HCT116 (cell line): ENCODE data around the gene MEIS1. TPM values are rescaled to one million over a fixed set of nuclear protein-coding genes. Genes with fewer than 3 reads are reported as not detected.

Experiments
- ATAC-seq: fragments of 200-7000 bp; cut with Tn5 transposase; 2 replicates; pipeline ENCODE4 v1.9.1; 2020; ENCODE audit warnings: mild to moderate bottlenecking, moderate library complexity
- BruUV-seq: library from RNA; stranded (reverse); fragments of 400-500 nt; replicated peaks from 2 replicates; lab custom pipeline; 2021; lab: Mats Ljungman, UMichigan
- CTCF ChIA-PET: fragments of 300-600 bp; sonication (Branson Sonifier 250); formaldehyde crosslinking; loops from one replicate; lab custom pipeline; 2021; ENCODE audit warnings: antibody characterized with exemption; lab: Charles Lee
- POLR2A ChIA-PET: fragments of 300-600, 350-600 bp; sonication (Branson Sonifier 250); formaldehyde crosslinking; loops from one replicate; lab custom pipeline; 2021; ENCODE audit warnings: antibody characterized with exemption; lab: Charles Lee
- RAD21 ChIA-PET, 2 experiments: fragments of 300-600 bp; sonication (Branson Sonifier 250); formaldehyde crosslinking; loops; one replicate each; lab custom pipeline; 2023; ENCODE audit warnings: low total read pairs in 2 of 2; ENCODE audit not compliant: uncharacterized antibody in 2 of 2, unreplicated experiment in 2 of 2, low non-redundant PET in 1 of 2; lab: Charles Lee
- DNase-seq: peaks from one replicate; pipeline ENCODE4 v3.0.0-alpha.2; 2010; ENCODE audit warnings: low read depth, low spot score
- H2AFZ ChIP-seq: fragments of 200-600 bp; shearing (Covaris generic), sonication (generic); 2 replicates; pipeline ENCODE4 v1.6.1; 2017; ENCODE audit warnings: low read depth, mixed run types, mixed read lengths, antibody characterized with exemption, low read length; ENCODE audit not compliant: poor library complexity, severe bottlenecking
- H3K27ac ChIP-seq: 2 replicates; pipeline ENCODE4 v1.5.1; 2012; ENCODE audit warnings: low read depth, low read length
- H3K27me3 ChIP-seq: fragments of 200-600 bp; sonication (generic); 2 replicates; pipeline ENCODE4 v1.6.1; 2016; ENCODE audit warnings: mixed run types, low read length, mixed read lengths; ENCODE audit not compliant: insufficient read depth
- H3K36me3 ChIP-seq, 2 experiments: fragments of 200-500 bp in 1 of 2; fragments of 200-600 bp in 1 of 2; sonication (Bioruptor generic) in 1 of 2; sonication (generic) in 1 of 2; 2 replicates each; pipeline versions ENCODE4 v1.5.1 to v1.6.1; 2014 to 2016; ENCODE audit warnings: low read length in 2 of 2, inconsistent platforms in 1 of 2, mixed read lengths in 1 of 2, mixed run types in 1 of 2; ENCODE audit not compliant: insufficient read depth in 2 of 2, control insufficient read depth in 1 of 2
- H3K4me1 ChIP-seq, 2 experiments: fragments of 200-600 bp in 1 of 2; sonication (generic) in 1 of 2; 2 replicates each; pipeline versions ENCODE4 v1.5.1 to v1.6.1; 2012 to 2017; ENCODE audit warnings: low read length in 2 of 2, inconsistent platforms in 1 of 2, mild to moderate bottlenecking in 1 of 2, mixed read lengths in 1 of 2, mixed run types in 1 of 2, moderate library complexity in 1 of 2; ENCODE audit not compliant: insufficient read depth in 2 of 2, control insufficient read depth in 1 of 2
- H3K4me2 ChIP-seq: fragments of 200-600 bp; sonication (generic); 2 replicates; pipeline ENCODE4 v1.6.1; 2017; ENCODE audit warnings: mixed run types, low read length, mixed read lengths
- H3K4me3 ChIP-seq, 2 experiments: fragments of 200-600 bp in 1 of 2; sonication (generic) in 1 of 2; replicated peaks in 1 of 2; 2 replicates each; pipeline ENCODE4 v1.5.1; 2011 to 2016; ENCODE audit warnings: low read length in 2 of 2, control low read depth in 1 of 2, low read depth in 1 of 2, mild to moderate bottlenecking in 1 of 2, mixed read lengths in 1 of 2, mixed run types in 1 of 2
- H3K79me2 ChIP-seq: fragments of 200-600 bp; sonication (generic); 2 replicates; pipeline ENCODE4 v1.6.1; 2017; ENCODE audit warnings: mild to moderate bottlenecking, mixed run types, low read length, moderate library complexity, mixed read lengths; ENCODE audit not compliant: insufficient read depth
- H3K9ac ChIP-seq: fragments of 200-600 bp; sonication (generic); 2 replicates; pipeline ENCODE4 v1.6.1; 2016; ENCODE audit warnings: low read length, mixed read lengths
- H3K9me2 ChIP-seq: fragments of 200-600 bp; sonication (generic), shearing (Covaris generic); 2 replicates; pipeline ENCODE4 v1.6.1; 2017; ENCODE audit warnings: mixed run types, mild to moderate bottlenecking, moderate library complexity; ENCODE audit not compliant: insufficient read depth
- H3K9me3 ChIP-seq, 2 experiments: fragments of 200-500 bp in 1 of 2; fragments of 200-600 bp in 1 of 2; sonication (Bioruptor generic) in 1 of 2; sonication (generic) in 1 of 2; 2 replicates each; pipeline ENCODE4 v1.6.1; 2014 to 2017; ENCODE audit warnings: low read length in 2 of 2, mixed read lengths in 2 of 2, inconsistent platforms in 1 of 2, low read depth in 1 of 2, mild to moderate bottlenecking in 1 of 2, mixed run types in 1 of 2, moderate library complexity in 1 of 2; ENCODE audit not compliant: control insufficient read depth in 1 of 2, insufficient read depth in 1 of 2
- H4K20me1 ChIP-seq: fragments of 200-600 bp; sonication (generic), shearing (Covaris generic); 2 replicates; pipeline ENCODE4 v1.6.1; 2017; ENCODE audit warnings: mixed run types, mild to moderate bottlenecking, moderate library complexity; ENCODE audit not compliant: insufficient read depth
- CBX3 ChIP-seq: IDR thresholded peaks from 2 replicates; pipeline ENCODE4 v1.6.1; 2012; ENCODE audit warnings: low read depth
- CEBPB ChIP-seq: IDR thresholded peaks from 2 replicates; pipeline ENCODE4 v1.6.1; 2012; ENCODE audit warnings: low read depth
- EGR1 ChIP-seq: IDR thresholded peaks from 2 replicates; pipeline ENCODE4 v1.6.1; 2012; ENCODE audit warnings: low read depth
- ELF1 ChIP-seq: IDR thresholded peaks from 2 replicates; pipeline ENCODE4 v1.6.1; 2012; ENCODE audit warnings: low read depth, borderline replicate concordance
- EZH2 ChIP-seq: fragments of 200-600 bp; sonication (generic); IDR thresholded peaks from 2 replicates; pipeline ENCODE4 v1.6.1; 2017; ENCODE audit warnings: antibody characterized with exemption, mixed run types
- EZH2phosphoT487 ChIP-seq: fragments of 200-600 bp; IDR thresholded peaks from 2 replicates; pipeline ENCODE4 v1.6.1; 2018; ENCODE audit warnings: antibody characterized with exemption, borderline replicate concordance
- FOSL1 ChIP-seq: IDR thresholded peaks from 2 replicates; pipeline ENCODE4 v1.6.1; 2012; ENCODE audit warnings: low read depth
- JUND ChIP-seq: IDR thresholded peaks from 2 replicates; pipeline ENCODE4 v1.6.1; 2012
- POLR2A ChIP-seq: IDR thresholded peaks from 2 replicates; pipeline ENCODE4 v1.7.0; 2011; ENCODE audit warnings: borderline replicate concordance; ENCODE audit not compliant: insufficient read depth, insufficient read length; ENCODE audit errors: extremely low read depth
- POLR2AphosphoS5 ChIP-seq: IDR thresholded peaks from 2 replicates; pipeline ENCODE4 v1.6.1; 2011; ENCODE audit warnings: mild to moderate bottlenecking, low read depth, low read length, moderate library complexity
- SP1 ChIP-seq: IDR thresholded peaks from 2 replicates; pipeline ENCODE4 v1.6.1; 2012; ENCODE audit warnings: low read depth
- SRF ChIP-seq: IDR thresholded peaks from 2 replicates; pipeline ENCODE4 v1.6.1; 2012; ENCODE audit warnings: low read depth
- TCF7L2 ChIP-seq: IDR thresholded peaks from 2 replicates; pipeline ENCODE4 v1.7.0; 2011; ENCODE audit warnings: borderline replicate concordance, inconsistent platforms; ENCODE audit not compliant: insufficient read depth, insufficient read length; ENCODE audit errors: extremely low read depth
- YY1 ChIP-seq: IDR thresholded peaks from 2 replicates; pipeline ENCODE4 v1.6.1; 2011; ENCODE audit warnings: low read length, low read depth, moderate library complexity, mild to moderate bottlenecking; ENCODE audit not compliant: insufficient replicate concordance; ENCODE audit errors: extremely low read depth
- ZNF274 ChIP-seq: fragments of 200-500 bp; sonication (Bioruptor generic); IDR thresholded peaks from 2 replicates; pipeline ENCODE4 v1.6.1; 2014; ENCODE audit warnings: mild to moderate bottlenecking, low read depth, low read length, inconsistent platforms
- intact Hi-C: fragments of 100-400 bp; cut with micrococcal nuclease; formaldehyde crosslinking; loops from 2 replicates; pipeline ENCODE4 v1.10.0; 2022
- total RNA-seq: library from RNA; stranded (reverse); gene quantifications from one replicate; pipeline ENCODE4 v1.2.1, GENCODE V29; 2021; ENCODE audit not compliant: unreplicated experiment
- TF ChIP-seq, protein P1 (sequence below), 3 experiments: fragments of 200-600 bp in 1 of 3; sonication (generic) in 1 of 3; IDR thresholded peaks in 2 of 3; conservative IDR thresholded peaks in 1 of 3; 2 replicates each; pipeline ENCODE4 v1.5.1; 2012 to 2017; ENCODE audit warnings: low read depth in 2 of 3, low read length in 2 of 3, antibody characterized with exemption in 1 of 3, borderline replicate concordance in 1 of 3, control low read depth in 1 of 3, mild to moderate bottlenecking in 1 of 3, mixed read lengths in 1 of 3, mixed run types in 1 of 3, moderate library complexity in 1 of 3; ENCODE audit not compliant: insufficient read depth in 1 of 3
- TF ChIP-seq, protein P2 (sequence below): IDR thresholded peaks from 2 replicates; pipeline ENCODE4 v1.6.1; 2011; ENCODE audit warnings: mild to moderate bottlenecking, low read length, moderate library complexity; ENCODE audit not compliant: insufficient replicate concordance; ENCODE audit errors: extremely low read depth
- TF ChIP-seq, protein P3 (sequence below): IDR thresholded peaks from 2 replicates; pipeline ENCODE4 v1.6.1; 2012; ENCODE audit warnings: low read depth
- TF ChIP-seq, protein P4 (sequence below): IDR thresholded peaks from 2 replicates; pipeline ENCODE4 v1.6.1; 2012
- TF ChIP-seq, protein P5 (sequence below): IDR thresholded peaks from 2 replicates; pipeline ENCODE4 v1.6.1; 2012

MEIS1 gene
- total RNA-seq, 1 experiment from 2014 or later, result 0.32 TPM

DNA sequence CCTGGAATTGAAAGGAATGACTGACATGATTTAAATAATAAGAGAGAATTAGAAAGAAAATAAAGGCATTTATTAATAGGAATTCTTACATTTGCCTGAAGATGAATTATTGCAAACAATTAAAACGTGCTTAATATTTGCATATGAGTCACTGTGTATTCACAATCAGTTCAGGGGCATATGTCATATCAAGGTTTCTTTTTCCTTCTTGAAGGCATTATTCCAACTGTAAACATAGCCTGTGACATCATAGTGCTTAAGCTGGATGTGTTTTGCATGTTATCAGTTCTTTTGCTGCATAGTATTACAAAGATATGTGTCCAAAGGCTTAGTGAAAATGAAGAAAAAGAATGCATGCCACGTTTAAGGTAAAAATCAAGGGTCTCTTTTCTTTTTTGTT lies 80.8 kb downstream of the MEIS1 start:
- Histone ChIP-seq H3K36me3 (no peaks in the 10 kb centered on the region), H3K4me2 (no peak overlapping the region), H4K20me1 (no peaks in the 10 kb centered on the region), H3K9me2 (no peaks in the 10 kb centered on the region), H3K79me2 (no peaks in the 10 kb centered on the region), H3K9me3 (no peaks in the 10 kb centered on the region), H2AFZ (no peak overlapping the region), H3K4me3 (no peak overlapping the region), H3K27me3 (no peaks in the 10 kb centered on the region), H3K4me1 (no peaks in the 10 kb centered on the region), H3K9ac (no peak overlapping the region), H3K27ac (no peak overlapping the region)
- ATAC-seq (no peak), DNase-seq (no peak)
- BruUV-seq, result no TSS peak
- ChIA-PET RAD21 (interaction anchor here in 1 of 2 experiments (0.5 kb wide), 1 partner anchor 463 kb away, joined by 4 read pairs; no protein-coding TSS in a partner anchor), POLR2A (no interaction called here), CTCF (no interaction called here)
- TF ChIP-seq YY1 (no peak), POLR2A (no peak), SP1 (no peak), FOSL1 (no peak), EZH2 (no peak), EZH2phosphoT487 (no peak), CEBPB (no peak), CBX3 (no peak), JUND (no peak), SRF (no peak), EGR1 (no peak), ELF1 (no peak), POLR2AphosphoS5 (no peak), ZNF274 (no peak), TCF7L2 (no peak)
- TF ChIP-seq, protein P1, sequence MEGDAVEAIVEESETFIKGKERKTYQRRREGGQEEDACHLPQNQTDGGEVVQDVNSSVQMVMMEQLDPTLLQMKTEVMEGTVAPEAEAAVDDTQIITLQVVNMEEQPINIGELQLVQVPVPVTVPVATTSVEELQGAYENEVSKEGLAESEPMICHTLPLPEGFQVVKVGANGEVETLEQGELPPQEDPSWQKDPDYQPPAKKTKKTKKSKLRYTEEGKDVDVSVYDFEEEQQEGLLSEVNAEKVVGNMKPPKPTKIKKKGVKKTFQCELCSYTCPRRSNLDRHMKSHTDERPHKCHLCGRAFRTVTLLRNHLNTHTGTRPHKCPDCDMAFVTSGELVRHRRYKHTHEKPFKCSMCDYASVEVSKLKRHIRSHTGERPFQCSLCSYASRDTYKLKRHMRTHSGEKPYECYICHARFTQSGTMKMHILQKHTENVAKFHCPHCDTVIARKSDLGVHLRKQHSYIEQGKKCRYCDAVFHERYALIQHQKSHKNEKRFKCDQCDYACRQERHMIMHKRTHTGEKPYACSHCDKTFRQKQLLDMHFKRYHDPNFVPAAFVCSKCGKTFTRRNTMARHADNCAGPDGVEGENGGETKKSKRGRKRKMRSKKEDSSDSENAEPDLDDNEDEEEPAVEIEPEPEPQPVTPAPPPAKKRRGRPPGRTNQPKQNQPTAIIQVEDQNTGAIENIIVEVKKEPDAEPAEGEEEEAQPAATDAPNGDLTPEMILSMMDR (IDR thresholded peaks at IDR 0.05 in 2 of 3, conservative IDR thresholded peaks at IDR 0.05 in 1 of 3; ENCODE audit: borderline replicate concordance in 1 of 3, insufficient read depth in 1 of 3, low read depth in 2 of 3, low read length in 2 of 3), result no peak
- TF ChIP-seq, protein P2, sequence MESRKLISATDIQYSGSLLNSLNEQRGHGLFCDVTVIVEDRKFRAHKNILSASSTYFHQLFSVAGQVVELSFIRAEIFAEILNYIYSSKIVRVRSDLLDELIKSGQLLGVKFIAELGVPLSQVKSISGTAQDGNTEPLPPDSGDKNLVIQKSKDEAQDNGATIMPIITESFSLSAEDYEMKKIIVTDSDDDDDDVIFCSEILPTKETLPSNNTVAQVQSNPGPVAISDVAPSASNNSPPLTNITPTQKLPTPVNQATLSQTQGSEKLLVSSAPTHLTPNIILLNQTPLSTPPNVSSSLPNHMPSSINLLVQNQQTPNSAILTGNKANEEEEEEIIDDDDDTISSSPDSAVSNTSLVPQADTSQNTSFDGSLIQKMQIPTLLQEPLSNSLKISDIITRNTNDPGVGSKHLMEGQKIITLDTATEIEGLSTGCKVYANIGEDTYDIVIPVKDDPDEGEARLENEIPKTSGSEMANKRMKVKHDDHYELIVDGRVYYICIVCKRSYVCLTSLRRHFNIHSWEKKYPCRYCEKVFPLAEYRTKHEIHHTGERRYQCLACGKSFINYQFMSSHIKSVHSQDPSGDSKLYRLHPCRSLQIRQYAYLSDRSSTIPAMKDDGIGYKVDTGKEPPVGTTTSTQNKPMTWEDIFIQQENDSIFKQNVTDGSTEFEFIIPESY, result no peak
- TF ChIP-seq, protein P3, sequence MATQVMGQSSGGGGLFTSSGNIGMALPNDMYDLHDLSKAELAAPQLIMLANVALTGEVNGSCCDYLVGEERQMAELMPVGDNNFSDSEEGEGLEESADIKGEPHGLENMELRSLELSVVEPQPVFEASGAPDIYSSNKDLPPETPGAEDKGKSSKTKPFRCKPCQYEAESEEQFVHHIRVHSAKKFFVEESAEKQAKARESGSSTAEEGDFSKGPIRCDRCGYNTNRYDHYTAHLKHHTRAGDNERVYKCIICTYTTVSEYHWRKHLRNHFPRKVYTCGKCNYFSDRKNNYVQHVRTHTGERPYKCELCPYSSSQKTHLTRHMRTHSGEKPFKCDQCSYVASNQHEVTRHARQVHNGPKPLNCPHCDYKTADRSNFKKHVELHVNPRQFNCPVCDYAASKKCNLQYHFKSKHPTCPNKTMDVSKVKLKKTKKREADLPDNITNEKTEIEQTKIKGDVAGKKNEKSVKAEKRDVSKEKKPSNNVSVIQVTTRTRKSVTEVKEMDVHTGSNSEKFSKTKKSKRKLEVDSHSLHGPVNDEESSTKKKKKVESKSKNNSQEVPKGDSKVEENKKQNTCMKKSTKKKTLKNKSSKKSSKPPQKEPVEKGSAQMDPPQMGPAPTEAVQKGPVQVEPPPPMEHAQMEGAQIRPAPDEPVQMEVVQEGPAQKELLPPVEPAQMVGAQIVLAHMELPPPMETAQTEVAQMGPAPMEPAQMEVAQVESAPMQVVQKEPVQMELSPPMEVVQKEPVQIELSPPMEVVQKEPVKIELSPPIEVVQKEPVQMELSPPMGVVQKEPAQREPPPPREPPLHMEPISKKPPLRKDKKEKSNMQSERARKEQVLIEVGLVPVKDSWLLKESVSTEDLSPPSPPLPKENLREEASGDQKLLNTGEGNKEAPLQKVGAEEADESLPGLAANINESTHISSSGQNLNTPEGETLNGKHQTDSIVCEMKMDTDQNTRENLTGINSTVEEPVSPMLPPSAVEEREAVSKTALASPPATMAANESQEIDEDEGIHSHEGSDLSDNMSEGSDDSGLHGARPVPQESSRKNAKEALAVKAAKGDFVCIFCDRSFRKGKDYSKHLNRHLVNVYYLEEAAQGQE, result no peak
- TF ChIP-seq, protein P4, sequence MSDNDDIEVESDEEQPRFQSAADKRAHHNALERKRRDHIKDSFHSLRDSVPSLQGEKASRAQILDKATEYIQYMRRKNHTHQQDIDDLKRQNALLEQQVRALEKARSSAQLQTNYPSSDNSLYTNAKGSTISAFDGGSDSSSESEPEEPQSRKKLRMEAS, result no peak
- TF ChIP-seq, protein P5, sequence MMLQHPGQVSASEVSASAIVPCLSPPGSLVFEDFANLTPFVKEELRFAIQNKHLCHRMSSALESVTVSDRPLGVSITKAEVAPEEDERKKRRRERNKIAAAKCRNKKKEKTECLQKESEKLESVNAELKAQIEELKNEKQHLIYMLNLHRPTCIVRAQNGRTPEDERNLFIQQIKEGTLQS, result no peak
- intact Hi-C loops, result no loop called here
